Right lobe of liver (tissue), 6 donors: ENCODE data around the gene ERC2. TPM values are rescaled to one million over a fixed set of nuclear protein-coding genes. Genes with fewer than 3 reads are reported as not detected.

Experiments
- ATAC-seq, 4 donors: fragments of 200-7000 bp; cut with Tn5 transposase; one replicate each; pipeline ENCODE4 v1.9.1; 2020; ENCODE audit warnings: mild to moderate bottlenecking in 4 of 4, moderate library complexity in 4 of 4
- DNase-seq, 3 donors: peaks; one replicate each; pipeline ENCODE4 v3.0.0-alpha.2; 2020
- H3K27ac ChIP-seq, 3 donors: fragments of 200-600 bp; one replicate each; pipeline ENCODE4 v1.8.0; 2022
- H3K27me3 ChIP-seq, 2 donors: fragments of 200-600 bp; one replicate each; pipeline ENCODE4 v1.8.0; 2022
- H3K36me3 ChIP-seq, 4 donors: fragments of 200-600 bp; sonication (generic) in 1 of 4; one replicate each; pipeline versions ENCODE4 v1.5.1 to v1.8.0; 2017 to 2022; ENCODE audit warnings: control low read depth in 1 of 4
- H3K4me1 ChIP-seq, 4 donors: fragments of 200-600 bp; sonication (generic) in 1 of 4; one replicate each; pipeline versions ENCODE4 v1.5.1 to v1.8.0; 2017 to 2022; ENCODE audit warnings: control low read depth in 1 of 4
- H3K4me3 ChIP-seq, 3 donors: fragments of 200-600 bp; one replicate each; pipeline ENCODE4 v1.8.0; 2022
- H3K9me3 ChIP-seq, 4 donors: fragments of 200-600 bp; sonication (generic) in 1 of 4; one replicate each; pipeline versions ENCODE4 v1.5.1 to v1.8.0; 2017 to 2022; ENCODE audit warnings: control low read depth in 1 of 4
- CTCF ChIP-seq, 4 donors: fragments of 200-600 bp in 3 of 4; fragments of 450-650 bp in 1 of 4; IDR thresholded peaks; one replicate each; pipeline versions ENCODE4 v1.5.1 to v1.8.0; 2016 to 2022; ENCODE audit warnings: antibody characterized with exemption in 4 of 4, mild to moderate bottlenecking in 2 of 4
- POLR2A ChIP-seq: fragments of 450-650 bp; IDR thresholded peaks from one replicate; pipeline ENCODE4 v1.6.1; 2017; ENCODE audit warnings: antibody characterized with exemption, mild to moderate bottlenecking
- WGBS: methylation state at CpG from one replicate; pipeline ENCODE4 v1.1.6; 2018; ENCODE audit warnings: low coverage, low lambda C conversion rate; ENCODE audit not compliant: insufficient coverage; ENCODE audit errors: missing lambda C conversion rate; 5-methylcytosine and 5-hydroxymethylcytosine counted together
- intact Hi-C, 2 donors: fragments of 100-400 bp; cut with DNase I; formaldehyde crosslinking; loops; one replicate each; pipeline versions ENCODE4 v1.11.2 to v1.14.1; 2022
- total RNA-seq, 6 experiments: library from RNA; depleted of rRNA in 2 of 6; stranded (reverse); fragments of >200 nt in 2 of 6; fragmentation: NEBNext Ultra II Directional in 3 of 6; extraction: Animal tissue kit (Norgen Biotek cat#: 25700) in 3 of 6; gene quantifications; one replicate each; pipeline versions ENCODE4 v1.1.0 to v1.2.4, GENCODE V29; 2016 to 2023
- donor health status: DM: no; HTN: yes; CAD: no.
- donor health status: DM: no; HTN: no; CAD: no.
- donor health status: DM: no; HTN: no; CAD: no.
- donor health status: DM: no; HTN: yes; CAD: no.
- donor health status: DM: no; HTN: yes; CAD: no.

Gene ERC2
- total RNA-seq, 6 experiments from 2014 or later, result not detected

- Histone ChIP-seq H3K4me3 (no peak overlapping the region), H3K9me3 (no peaks in the 10 kb centered on the region), H3K27me3 (no peaks in the 10 kb centered on the region), H3K36me3 (no peaks in the 10 kb centered on the region), H3K27ac (no peak overlapping the region), H3K4me1 (no peaks in the 10 kb centered on the region)
- TF ChIP-seq POLR2A, result no peak
- no peak for TF ChIP-seq CTCF (IDR thresholded peaks at IDR 0.05)
- intact Hi-C loops, result no loop called here
- DNase-seq, result no peak
- no peak for ATAC-seq
- 53% methylated on average over 1 of the region's 1 CpG for WGBS
Observed at GRCh38 chr3:56124546-56124945, 343.7 kb downstream of the ERC2 start.

- intact Hi-C loops, result no loop called here
- WGBS, result 49% methylated on average over 3 of the region's 3 CpGs
- no peak overlapping the region for H3K4me3 ChIP-seq
- TF ChIP-seq POLR2A, result no peak
- TF ChIP-seq CTCF (IDR thresholded peaks at IDR 0.05), result no peak
- ATAC-seq (no peak), DNase-seq (no peak)
- no peaks in the 10 kb centered on the region for H3K9me3 ChIP-seq
- H3K4me1 ChIP-seq, result no peaks in the 10 kb centered on the region
- no peaks in the 10 kb centered on the region for H3K36me3 ChIP-seq
- no peaks in the 10 kb centered on the region for H3K27me3 ChIP-seq
- no peak overlapping the region for H3K27ac ChIP-seq
Observed at GRCh38 chr3:56123487-56123886, 344.8 kb downstream of the ERC2 start.

GRCh38 chr3:56122911-56123310 is 345.4 kb downstream of the ERC2 start:
- TF ChIP-seq CTCF (IDR thresholded peaks at IDR 0.05) (no peak), POLR2A (no peak)
- H3K4me3 ChIP-seq, result no peak overlapping the region
- H3K27ac ChIP-seq, result no peak overlapping the region
- 44% methylated on average over 2 of the region's 2 CpGs for WGBS
- no peaks in the 10 kb centered on the region for H3K36me3 ChIP-seq
- H3K9me3 ChIP-seq, result no peaks in the 10 kb centered on the region
- H3K4me1 ChIP-seq, result no peaks in the 10 kb centered on the region
- no peak for DNase-seq
- no peaks in the 10 kb centered on the region for H3K27me3 ChIP-seq
- no peak for ATAC-seq
- intact Hi-C loops, result no loop called here

- H3K4me3 ChIP-seq, result no peak overlapping the region
- DNase-seq (no peak), ATAC-seq (no peak)
- no peak for TF ChIP-seq POLR2A
- TF ChIP-seq CTCF (IDR thresholded peaks at IDR 0.05), result no peak
- H3K36me3 ChIP-seq, result no peaks in the 10 kb centered on the region
- H3K9me3 ChIP-seq, result no peaks in the 10 kb centered on the region
- H3K4me1 ChIP-seq, result no peaks in the 10 kb centered on the region
- no peak overlapping the region for H3K27ac ChIP-seq
- H3K27me3 ChIP-seq, result no peaks in the 10 kb centered on the region
- intact Hi-C loops, result no loop called here
- WGBS, result 53% methylated on average over 2 of the region's 2 CpGs
Observed at GRCh38 chr3:56121716-56122115, 346.6 kb downstream of the ERC2 start.
